GM21737 (cell line): Measurements from ENCODE around the gene GARIN1A.

ENCODE experiments used
- ATAC-seq: cut with Tn5 transposase; IDR thresholded peaks from one replicate; pipeline ENCODE4 v1.9.1; 2021; ENCODE audit warnings: mild to moderate bottlenecking, moderate library complexity; ENCODE audit not compliant: unreplicated experiment

The GARIN1A gene

GRCh38 chr7:128710481-128710880 lies 38.4 kb downstream of the GARIN1A start:
- no peak for ATAC-seq

DNA sequence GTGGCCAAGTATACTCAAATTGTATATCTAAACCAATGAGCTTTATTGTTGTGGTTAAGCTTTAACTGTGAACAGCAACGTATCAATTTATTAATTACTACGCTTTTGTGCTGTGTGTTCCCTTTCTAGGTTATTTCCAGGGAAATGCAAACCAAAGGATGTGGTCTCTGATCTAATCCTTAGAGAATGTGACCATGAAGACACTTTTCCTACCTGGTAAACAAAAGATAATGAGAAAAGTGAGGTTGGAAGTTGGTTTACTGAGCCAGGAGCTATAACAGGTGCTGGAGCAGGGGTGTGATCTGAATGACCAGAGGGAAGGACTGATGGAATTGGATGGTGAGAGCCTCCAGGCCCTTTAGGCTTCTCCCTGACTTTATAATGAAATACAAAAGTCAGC lies 41.7 kb downstream of the GARIN1A start:
- no peak for ATAC-seq

- no peak for ATAC-seq
These were observed 42.8 kb downstream of the GARIN1A start for GRCh38 chr7:128714701-128715495.

DNA sequence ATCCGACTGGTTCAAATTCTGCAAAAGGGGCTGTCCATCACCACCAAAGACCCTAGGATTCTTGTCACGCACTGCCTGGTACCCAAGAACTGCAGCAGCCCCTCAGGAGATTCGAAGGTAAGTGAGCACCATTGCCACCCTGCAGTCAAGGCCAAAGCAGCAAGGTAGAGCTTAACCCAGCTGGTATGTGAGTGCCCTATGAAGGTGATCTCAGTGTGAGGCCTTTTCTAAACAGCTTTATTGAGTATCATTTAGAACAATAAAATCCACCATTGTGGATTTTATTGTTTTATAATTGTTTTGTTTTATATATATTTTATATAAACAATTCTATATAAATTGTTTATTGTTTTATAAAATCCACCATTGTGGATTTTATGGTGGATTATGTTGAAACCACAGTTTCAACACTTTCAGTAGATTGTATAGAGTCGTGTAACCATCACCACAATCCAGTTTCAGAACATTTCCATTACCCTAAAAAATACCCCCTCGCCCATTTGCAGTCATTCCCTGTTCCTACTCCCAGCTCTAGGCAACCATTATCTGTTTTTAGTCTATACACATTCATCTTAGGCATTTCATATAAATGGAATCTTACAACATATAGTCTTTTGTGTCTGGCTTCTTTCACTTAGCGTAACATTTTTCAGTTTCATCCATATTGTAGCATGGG lies 47.0 kb downstream of the GARIN1A start:
- no peak for ATAC-seq

DNA sequence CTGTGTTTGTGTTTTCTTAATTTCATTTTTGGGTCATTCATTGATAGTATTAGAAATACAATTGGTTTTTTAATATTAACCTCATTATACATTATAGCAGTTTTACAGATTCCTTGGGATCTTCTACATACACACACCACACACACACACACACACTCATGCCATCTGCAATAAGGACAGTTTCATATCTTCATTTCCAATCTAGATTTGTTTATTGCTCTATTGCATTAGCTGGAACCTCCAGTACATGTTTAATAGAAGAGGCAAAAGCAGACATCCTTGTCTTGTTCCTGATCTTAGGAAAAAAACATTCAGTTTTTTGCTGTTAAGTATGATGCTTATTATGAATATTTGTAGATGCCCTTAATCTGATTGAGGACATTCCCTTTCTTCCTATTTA lies 49.3 kb downstream of the GARIN1A start:
- ATAC-seq, result no peak
